Measurements from ENCODE around the gene ZNF2. TPM values are rescaled to one million over a fixed set of nuclear protein-coding genes. Genes with fewer than 3 reads are reported as not detected.

The ZNF2 gene
- total RNA-seq, 3 donors from 2014 or later (not counting 1 experiment from before 2014, with no cell fraction given) = 0.96 to 2.7 (median 2.4) TPM

- no peak overlapping the region for H3K27ac Mint-ChIP-seq
- Histone ChIP-seq H3K9me3 (ENCODE audit: control insufficient read depth, insufficient read depth, low read length) (no peaks in the 10 kb centered on the region), H3K27me3 (ENCODE audit: control insufficient read depth, insufficient read depth, low read length) (no peaks in the 10 kb centered on the region), H3K27ac (ENCODE audit: low read length) (no peak overlapping the region), H3K36me3 (ENCODE audit: control insufficient read depth, insufficient read depth, low read length) (peaks cover 8% of the 10 kb centered on the region), H3K4me3 (ENCODE audit: low read length) (no peak overlapping the region), H3K4me1 (ENCODE audit: control insufficient read depth, insufficient read depth, low read length) (no peaks in the 10 kb centered on the region)
- H3K4me3 Mint-ChIP-seq = no peak overlapping the region
- no peaks in the 10 kb centered on the region for H3K27me3 Mint-ChIP-seq (ENCODE audit: low read depth in 2 of 2)
- intact Hi-C loops (cut with micrococcal nuclease) = no loop called here
- DNase-seq = no peak
- 100% methylated on average over 2 of the region's 2 CpGs for WGBS (ENCODE audit: insufficient coverage)
- no peak for ATAC-seq
- no peak for TF ChIP-seq CTCF (IDR thresholded peaks at IDR 0.05)
- H3K9me3 Mint-ChIP-seq = no peaks in the 10 kb centered on the region
- H3K36me3 Mint-ChIP-seq = no peaks in the 10 kb centered on the region
- H3K4me1 Mint-ChIP-seq = peaks cover 0 to 30% of the 10 kb centered on the region in 2 donors
These were observed 8.5 kb downstream of the ZNF2 start for GRCh38 chr2:95174031-95174542.

GRCh38 chr2:95179451-95179850 lies 13.8 kb downstream of the ZNF2 start:
- peaks cover 39% of the 10 kb centered on the region for H3K36me3 ChIP-seq (ENCODE audit: control insufficient read depth, insufficient read depth, low read length)
- no peaks in the 10 kb centered on the region for H3K27me3 ChIP-seq (ENCODE audit: control insufficient read depth, insufficient read depth, low read length)
- H3K4me3 ChIP-seq (ENCODE audit: low read length) = no peak overlapping the region
- H3K27ac ChIP-seq (ENCODE audit: low read length) = no peak overlapping the region
- no peaks in the 10 kb centered on the region for H3K4me1 ChIP-seq (ENCODE audit: control insufficient read depth, insufficient read depth, low read length)
- H3K36me3 Mint-ChIP-seq = peaks cover 29% of the 10 kb centered on the region
- H3K27me3 Mint-ChIP-seq (ENCODE audit: low read depth in 2 of 2) = no peaks in the 10 kb centered on the region
- H3K4me3 Mint-ChIP-seq = no peak overlapping the region
- DNase-seq = no peak
- no peak for TF ChIP-seq CTCF (IDR thresholded peaks at IDR 0.05)
- H3K27ac Mint-ChIP-seq = no peak overlapping the region
- peaks cover 16% of the 10 kb centered on the region for H3K9me3 ChIP-seq (ENCODE audit: control insufficient read depth, insufficient read depth, low read length)
- intact Hi-C loops (cut with micrococcal nuclease) = no loop called here
- no peaks in the 10 kb centered on the region for H3K9me3 Mint-ChIP-seq
- ATAC-seq = no peak
- 93% methylated on average over 7 of the region's 7 CpGs for WGBS (ENCODE audit: insufficient coverage)
- H3K4me1 Mint-ChIP-seq = peaks cover 0 to 17% of the 10 kb centered on the region in 2 donors

GRCh38 chr2:95181774-95182173 lies 16.2 kb downstream of the ZNF2 start:
- WGBS (ENCODE audit: insufficient coverage) = 97% methylated on average over 18 of the region's 18 CpGs
- Histone ChIP-seq H3K4me1 (ENCODE audit: control insufficient read depth, insufficient read depth, low read length) (no peaks in the 10 kb centered on the region), H3K27me3 (ENCODE audit: control insufficient read depth, insufficient read depth, low read length) (no peaks in the 10 kb centered on the region), H3K27ac (ENCODE audit: low read length) (no peak overlapping the region), H3K4me3 (ENCODE audit: low read length) (no peak overlapping the region), H3K36me3 (ENCODE audit: control insufficient read depth, insufficient read depth, low read length) (peaks cover 39% of the 10 kb centered on the region), H3K9me3 (ENCODE audit: control insufficient read depth, insufficient read depth, low read length) (peaks cover 16% of the 10 kb centered on the region)
- Mint-ChIP-seq H3K9me3 (no peaks in the 10 kb centered on the region), H3K4me3 (no peak overlapping the region), H3K4me1 (no peaks in the 10 kb centered on the region), H3K27ac (no peak overlapping the region), H3K27me3 (ENCODE audit: low read depth in 2 of 2) (no peaks in the 10 kb centered on the region), H3K36me3 (peaks cover 29% of the 10 kb centered on the region)
- no peak for TF ChIP-seq CTCF (IDR thresholded peaks at IDR 0.05)
- intact Hi-C loops (cut with micrococcal nuclease) = no loop called here
- ATAC-seq (no peak), DNase-seq (no peak)

- Histone ChIP-seq H3K9me3 (ENCODE audit: control insufficient read depth, insufficient read depth, low read length) (peaks cover 16% of the 10 kb centered on the region), H3K4me1 (ENCODE audit: control insufficient read depth, insufficient read depth, low read length) (no peaks in the 10 kb centered on the region), H3K27ac (ENCODE audit: low read length) (no peak overlapping the region), H3K36me3 (ENCODE audit: control insufficient read depth, insufficient read depth, low read length) (peaks cover 22% of the 10 kb centered on the region), H3K4me3 (ENCODE audit: low read length) (no peak overlapping the region), H3K27me3 (ENCODE audit: control insufficient read depth, insufficient read depth, low read length) (no peaks in the 10 kb centered on the region)
- Mint-ChIP-seq H3K36me3 (peaks cover 23% of the 10 kb centered on the region), H3K27me3 (ENCODE audit: low read depth in 2 of 2) (peaks cover 6 to 7% of the 10 kb centered on the region in 2 donors), H3K4me1 (no peaks in the 10 kb centered on the region), H3K27ac (no peak overlapping the region), H3K9me3 (no peaks in the 10 kb centered on the region), H3K4me3 (no peak overlapping the region)
- no peak for TF ChIP-seq CTCF (IDR thresholded peaks at IDR 0.05)
- DNase-seq = no peak
- WGBS (ENCODE audit: insufficient coverage) = 98% methylated on average over 3 of the region's 3 CpGs
- intact Hi-C loops (cut with micrococcal nuclease) = no loop called here
- no peak for ATAC-seq
These were observed 19.6 kb downstream of the ZNF2 start for GRCh38 chr2:95185197-95185596.

All from natural killer cell (primary cell).